ENCODE measurements around the gene MATR3.
A peak's percentile ranks its signal among the peaks of the same experiment; 100 is the strongest.

Gene MATR3

DNA sequence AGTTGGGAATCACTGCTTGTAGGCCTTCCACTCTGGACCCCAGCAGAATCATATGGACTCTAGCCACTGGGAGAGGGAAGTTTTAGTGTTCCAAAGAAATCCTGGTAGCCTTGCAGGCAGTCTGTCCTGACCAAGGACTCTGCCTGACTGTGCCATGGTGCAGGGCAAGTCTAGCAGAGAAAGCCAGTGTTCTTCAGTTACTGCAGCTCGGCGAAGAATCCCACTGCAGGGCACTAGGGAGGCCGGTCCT lies 20.3 kb upstream of the MATR3 start:
- no peak for DNase-seq

DNA sequence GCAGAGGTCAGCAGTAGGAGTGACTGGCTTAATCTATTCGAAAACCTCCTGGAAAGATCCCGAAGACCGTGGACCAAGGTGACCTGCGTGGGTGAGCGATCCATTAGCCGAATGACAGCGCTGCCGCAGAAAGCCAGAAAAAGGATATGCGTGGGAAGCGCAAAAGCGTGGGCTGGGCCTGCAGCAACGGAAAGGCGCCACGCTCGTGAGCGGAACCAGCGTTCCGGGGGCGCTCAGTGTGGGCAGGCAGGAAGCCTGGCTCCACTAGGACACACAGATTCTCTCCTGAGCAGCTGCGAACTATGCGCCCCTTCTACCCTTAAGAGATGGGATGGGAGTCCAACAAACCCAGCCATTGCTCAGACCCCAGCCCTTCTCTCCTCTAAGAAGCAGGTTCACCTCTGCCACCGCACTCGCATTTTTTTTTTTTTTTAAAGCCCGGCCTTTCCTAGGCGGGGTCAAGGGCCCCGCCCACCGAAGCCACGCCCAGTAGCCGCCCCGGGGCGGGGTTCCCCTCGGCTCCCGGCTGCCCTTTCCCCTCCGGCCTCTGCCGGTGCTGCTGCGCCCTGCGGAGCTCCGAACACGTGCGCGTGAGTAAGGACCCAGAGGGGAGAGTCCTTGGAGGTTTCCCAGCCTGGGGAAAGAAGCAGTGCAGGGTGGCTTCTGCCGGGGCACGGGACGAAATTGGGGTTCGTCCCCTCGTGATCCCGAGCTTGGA lies 19.8 kb upstream of the MATR3 start:
- peak; percentile 98 to 99 (median 98) for DNase-seq

DNA sequence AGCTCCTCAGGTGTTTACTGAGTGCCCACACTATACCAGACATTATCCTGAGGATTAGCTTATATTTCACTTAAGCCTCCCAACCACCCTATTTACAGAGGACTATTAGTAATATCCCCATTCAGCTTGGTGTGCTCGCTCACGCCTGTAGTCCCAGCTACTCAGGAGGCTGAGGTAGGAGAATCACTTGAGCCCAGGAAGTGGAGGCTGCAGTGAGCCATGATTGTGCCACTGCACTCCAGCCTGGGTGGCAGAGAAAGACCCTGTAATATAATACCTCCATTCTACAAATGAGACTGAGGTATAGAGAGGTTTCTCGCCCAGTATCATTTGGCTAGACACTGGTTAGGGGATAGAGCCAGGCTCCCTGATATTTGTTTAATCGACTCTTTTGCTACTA lies 18.0 kb upstream of the MATR3 start:
- DNase-seq: no peak

DNA sequence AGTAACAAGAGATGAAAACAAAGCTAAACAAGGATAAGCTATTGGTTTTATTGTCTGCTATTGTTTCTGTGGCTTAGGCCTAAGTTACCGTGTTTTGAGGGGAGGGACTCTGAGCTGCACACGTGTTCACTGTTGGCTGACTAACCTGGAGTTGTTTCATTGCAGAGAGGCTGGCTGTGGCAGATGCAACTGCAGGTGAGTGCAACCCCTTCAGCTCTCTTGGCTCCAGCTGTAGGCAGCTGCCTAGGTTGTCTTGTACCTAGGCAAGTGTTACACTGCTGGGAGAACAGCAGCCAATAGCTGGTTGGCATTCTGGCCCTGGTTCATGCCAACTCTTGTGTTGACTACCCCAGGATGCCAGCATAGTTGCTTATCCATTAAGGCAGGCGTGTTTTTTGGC lies 17.6 kb upstream of the MATR3 start:
- no peak for DNase-seq

- no peak for DNase-seq
Measured at GRCh38 chr5:139276426-139276825, 17.1 kb upstream of the MATR3 start.

DNA sequence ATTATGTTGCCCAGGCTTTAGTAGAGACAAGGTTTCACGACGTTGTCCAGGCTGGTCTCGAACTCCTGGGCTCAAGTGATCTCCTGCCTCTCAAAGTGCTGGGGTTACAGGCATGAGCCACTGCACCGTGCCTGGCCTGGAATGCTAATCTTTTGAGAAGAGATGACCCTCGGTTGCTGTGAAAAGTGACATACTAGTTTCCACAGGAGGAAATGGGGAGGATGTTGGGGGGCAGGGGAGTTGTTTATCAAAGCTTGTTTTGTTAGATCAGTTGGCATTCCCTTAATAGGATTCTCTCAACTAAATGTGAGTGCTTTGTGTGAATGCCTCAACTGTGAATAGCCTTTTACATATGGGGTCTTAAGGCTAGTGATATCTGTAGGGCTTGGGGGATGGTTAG lies 16.4 kb upstream of the MATR3 start:
- no peak for DNase-seq

DNA sequence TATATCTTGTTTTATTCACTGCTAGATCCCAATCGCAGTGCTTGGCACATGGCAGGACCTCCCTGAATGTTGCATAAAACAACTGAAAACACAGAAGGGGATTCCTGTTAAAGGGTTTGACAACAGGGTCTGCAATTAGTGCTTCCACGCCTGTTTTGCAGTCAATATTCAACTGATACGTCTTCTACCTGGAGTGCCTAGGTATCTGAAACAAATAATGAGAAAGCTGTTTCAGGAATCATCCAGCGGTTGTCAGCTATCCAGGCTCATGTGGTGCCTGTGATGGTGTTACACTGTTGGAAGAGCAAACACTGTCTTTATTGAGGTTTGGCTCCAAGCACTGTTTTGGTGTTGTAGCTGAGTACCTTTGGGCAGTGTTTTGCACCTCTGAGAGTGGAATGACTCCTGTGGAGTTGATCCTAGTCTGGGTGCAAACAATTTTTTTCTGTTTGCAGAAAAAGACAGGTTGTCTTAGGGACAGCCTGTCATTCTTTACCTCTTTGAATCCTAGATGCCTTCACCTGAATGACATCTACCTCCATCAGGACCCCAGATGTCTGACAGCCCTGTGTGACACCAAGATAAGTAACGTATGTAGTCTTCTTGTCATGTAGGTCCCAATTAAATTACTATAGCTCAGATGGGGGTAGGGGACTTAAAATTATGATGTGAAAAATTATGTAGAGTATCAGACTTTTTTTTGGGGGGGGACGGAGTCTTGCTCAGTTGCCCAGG lies 14.8 kb upstream of the MATR3 start:
- DNase-seq: no peak

DNA sequence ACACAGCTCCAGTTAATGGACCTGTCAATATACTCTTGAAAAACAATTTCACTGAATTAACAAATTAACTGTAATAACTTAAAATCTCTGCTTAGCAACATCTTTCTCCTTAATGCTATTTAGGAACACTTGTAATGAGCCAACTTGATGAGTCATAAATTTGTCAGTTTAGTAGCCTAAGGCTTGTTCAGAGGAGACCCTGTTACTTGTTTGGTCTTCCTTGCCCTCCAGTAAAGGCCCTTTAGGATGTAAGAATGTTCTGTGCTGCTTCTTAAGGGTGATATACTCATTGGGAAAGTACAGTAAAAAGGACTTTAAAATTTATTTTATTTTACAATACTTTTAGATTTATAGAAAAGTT lies 11.4 kb upstream of the MATR3 start:
- DNase-seq: no peak

DNA sequence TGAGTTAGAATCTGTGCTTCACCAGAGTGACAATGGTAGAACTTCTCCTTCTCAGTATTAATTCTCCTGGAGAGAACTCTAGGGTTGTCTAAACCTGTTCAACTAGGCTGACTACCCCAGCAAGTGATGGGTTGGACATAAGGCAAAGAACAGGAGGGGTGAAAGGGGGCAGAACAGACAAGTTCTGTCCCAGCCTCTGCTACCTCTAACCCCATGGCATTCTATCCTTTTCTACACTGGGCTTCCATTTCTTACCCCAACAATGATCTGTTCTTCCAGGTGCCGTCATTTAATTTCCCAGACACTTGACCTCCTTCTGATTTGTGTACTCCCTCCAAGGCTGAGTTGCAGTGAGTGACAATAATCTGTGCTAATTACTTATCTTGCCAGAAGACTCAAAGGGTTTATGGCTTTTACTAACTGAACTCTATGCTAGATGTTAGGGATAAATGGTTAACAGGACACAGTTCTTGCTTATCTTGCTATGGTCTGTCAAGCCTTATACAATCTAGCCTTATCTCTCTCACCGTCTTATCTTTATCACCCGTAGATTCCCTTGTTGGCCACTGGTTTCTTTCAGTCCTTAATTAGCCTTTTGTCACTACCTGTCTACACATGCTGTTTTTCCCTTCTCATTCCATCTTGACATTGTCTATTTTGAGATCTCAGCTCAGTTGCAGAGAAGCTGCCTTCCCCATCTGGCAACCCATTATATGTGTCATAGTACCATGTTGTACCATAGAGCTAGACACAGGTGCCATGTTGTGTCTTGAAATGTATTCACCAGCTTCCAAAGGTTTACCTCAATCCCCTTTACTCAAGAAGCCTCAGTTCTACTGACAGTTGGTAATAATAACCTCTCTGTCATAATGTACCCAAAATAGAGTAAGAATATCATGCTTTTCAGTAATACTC lies 10.0 kb upstream of the MATR3 start:
- DNase-seq: no peak

GRCh38 chr5:139284295-139284694 lies 9.2 kb upstream of the MATR3 start:
- no peak for DNase-seq

DNA sequence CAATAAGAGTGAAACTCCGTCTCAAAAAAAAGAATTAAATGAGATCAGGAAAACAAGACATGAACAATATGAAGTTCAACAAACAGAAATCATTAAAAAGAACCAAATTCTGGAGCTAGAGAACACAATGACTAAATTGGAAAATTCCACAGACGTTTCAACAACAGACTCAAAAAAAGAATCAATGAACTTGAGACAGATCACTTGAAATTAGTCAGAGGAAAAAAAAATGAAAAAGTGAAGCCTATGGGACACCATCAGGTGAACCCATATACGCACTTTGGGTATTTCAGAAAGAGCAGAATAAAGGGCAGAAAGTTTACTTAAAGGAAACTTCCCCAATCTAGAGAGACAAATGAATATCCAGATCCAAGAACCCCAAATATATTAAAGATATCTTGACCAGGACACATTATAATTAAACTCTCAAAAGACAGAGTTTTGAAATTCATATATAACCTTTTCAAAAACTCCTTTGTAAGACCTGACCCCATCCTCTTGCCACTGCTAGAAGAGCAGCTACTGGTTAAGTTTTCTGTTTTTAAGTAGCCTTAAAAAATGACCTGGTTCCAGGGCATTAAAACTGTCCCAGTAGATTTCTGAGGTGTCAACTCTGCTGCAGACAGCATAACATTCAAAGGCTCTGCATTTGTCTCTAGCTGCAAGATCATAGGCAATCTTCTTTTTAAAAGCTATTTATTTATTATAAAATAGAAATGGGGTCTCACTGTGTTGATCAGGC lies 7.7 kb upstream of the MATR3 start:
- DNase-seq: no peak

GRCh38 chr5:139287890-139288635 lies 5.5 kb upstream of the MATR3 start:
- no peak for DNase-seq

- no peak for DNase-seq
Measured at GRCh38 chr5:139291051-139291450, 2.5 kb upstream of the MATR3 start.

DNA sequence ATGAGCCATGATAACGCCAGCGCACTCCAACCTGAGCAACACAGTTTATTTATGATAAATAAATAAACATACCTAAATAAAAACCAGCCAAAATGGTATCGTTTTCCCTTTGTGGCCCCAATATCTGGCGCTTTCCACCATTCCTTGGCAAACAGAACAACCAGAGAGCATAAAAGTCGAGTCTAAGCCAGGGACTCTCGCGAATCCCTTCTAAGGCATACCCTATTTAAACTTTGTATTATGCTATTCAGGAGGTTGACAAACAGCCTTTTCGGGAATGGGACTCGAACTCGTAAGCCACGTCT lies 386 bp upstream of the MATR3 start:
- no peak for DNase-seq

DNA sequence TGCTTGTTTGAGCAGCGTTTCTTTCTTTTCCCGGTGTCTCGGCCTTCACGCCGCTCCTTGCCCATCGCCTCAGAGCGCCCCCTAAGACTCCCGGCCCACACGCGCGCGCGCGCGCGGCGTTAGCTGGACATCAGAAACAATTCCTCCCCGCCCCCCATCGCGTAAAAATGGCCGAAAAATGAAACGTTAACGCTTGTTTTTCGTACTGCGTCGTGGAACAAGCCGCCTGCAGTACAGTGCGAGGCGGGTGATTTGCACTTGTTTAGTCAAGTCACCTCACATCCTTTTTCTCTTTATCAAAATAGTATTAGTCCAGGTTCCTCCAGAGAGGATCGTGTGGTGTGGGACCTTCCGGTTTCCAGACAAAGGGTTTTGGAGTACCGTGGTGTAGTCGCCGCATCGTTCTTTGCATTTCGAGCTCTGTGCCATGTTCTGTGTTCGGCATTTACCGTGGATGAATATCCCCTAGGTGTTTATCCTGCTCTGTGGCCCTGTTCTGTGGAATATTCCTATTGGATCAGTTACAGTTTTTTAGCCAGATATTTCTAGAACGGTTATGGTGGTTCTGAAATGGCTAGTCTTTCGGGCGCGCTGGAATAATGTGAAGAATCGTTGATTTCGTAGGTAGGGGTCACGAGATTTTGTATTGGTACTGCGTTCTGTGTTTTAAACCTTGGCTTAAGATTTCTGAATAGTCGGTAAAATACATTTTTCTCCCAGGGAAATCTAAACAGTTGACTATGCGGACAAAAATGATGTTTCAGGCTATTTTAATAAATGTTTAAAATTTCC lies 1.0 kb downstream of the MATR3 start:
- DNase-seq: peak; percentile 73 to 89 (median 78)

- DNase-seq: peak in 1 of 3 donors; percentile 8
Measured at GRCh38 chr5:139295346-139296057, 2.0 kb downstream of the MATR3 start.

DNA sequence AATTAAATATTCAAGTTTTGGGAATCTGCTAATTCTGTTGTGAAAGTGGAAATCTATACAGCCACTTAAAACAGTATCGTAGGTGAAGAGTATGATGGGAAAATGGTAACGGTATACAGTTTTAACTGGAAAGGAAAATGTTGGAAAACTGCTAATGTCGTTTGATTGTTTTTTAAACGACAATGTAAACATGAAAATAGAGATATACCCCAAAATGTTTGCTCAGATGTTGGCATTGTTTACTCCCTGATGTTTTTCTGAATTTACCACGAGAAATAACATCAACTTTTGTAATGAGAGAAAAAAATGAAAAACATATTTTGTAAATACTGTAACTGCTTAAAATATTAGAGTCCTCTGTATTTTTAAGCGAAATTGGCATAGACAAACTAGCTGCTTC lies 2.7 kb downstream of the MATR3 start:
- no peak for DNase-seq

GRCh38 chr5:139296862-139297326 lies 3.4 kb downstream of the MATR3 start:
- no peak for DNase-seq

- DNase-seq: no peak
Measured at GRCh38 chr5:139297439-139298133, 4.0 kb downstream of the MATR3 start.

- DNase-seq: no peak
Measured at GRCh38 chr5:139298242-139298641, 4.7 kb downstream of the MATR3 start.
